Measurements from ENCODE around the gene SLC25A47.
"Not testable (repeated sequence)": the region's sequence is repeated elsewhere in the genome, so short reads cannot be mapped to it uniquely, and the experiment has no call there.

The SLC25A47 gene

DNA sequence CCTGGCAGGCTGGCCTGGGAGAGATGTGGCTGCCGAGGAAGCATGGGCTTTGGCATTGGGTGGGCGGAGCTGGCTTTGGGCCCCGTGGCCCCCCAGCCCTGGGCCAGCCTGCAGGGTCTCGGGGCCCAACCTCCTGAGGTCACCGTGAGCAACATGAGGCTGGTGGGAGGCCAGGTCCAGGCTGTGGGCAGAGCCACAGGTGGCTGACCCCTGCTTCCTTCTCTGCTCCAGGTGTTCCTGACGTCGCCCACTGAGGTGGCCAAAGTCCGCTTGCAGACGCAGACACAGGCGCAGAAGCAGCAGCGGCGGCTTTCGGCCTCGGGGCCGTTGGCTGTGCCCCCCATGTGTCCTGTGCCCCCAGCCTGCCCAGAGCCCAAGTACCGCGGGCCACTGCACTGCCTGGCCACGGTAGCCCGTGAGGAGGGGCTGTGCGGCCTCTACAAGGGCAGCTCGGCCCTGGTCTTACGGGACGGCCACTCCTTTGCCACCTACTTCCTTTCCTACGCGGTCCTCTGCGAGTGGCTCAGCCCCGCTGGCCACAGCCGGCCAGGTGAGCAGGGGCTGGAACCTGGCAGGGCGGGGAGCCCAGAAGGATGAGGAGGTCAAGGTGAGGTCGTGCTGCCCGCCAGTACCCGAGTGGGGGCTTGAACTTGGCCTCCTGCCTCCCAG lies 5.5 kb downstream of the SLC25A47 start:
- DNase-seq = no peak

DNA sequence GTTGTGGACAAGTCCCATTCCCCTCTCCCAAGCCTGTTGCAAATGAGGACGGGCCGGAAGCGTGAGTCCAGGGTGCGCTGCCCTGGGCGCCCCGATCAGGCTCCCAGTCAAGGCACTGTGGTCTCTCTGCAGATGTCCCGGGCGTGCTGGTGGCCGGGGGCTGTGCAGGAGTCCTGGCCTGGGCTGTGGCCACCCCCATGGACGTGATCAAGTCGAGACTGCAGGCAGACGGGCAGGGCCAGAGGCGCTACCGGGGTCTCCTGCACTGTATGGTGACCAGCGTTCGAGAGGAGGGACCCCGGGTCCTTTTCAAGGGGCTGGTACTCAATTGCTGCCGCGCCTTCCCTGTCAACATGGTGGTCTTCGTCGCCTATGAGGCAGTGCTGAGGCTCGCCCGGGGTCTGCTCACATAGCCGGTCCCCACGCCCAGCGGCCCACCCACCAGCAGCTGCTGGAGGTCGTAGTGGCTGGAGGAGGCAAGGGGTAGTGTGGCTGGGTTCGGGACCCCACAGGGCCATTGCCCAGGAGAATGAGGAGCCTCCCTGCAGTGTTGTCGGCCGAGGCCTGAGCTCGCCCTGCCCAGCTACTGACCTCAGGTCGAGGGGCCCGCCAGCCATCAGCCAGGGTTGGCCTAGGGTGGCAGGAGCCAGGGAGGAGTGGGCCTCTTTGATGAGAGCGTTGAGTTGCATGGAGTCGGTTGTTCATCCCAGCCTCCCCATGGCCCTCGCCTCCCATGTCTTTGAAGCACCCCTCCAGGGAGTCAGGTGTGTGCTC lies 6.3 kb downstream of the SLC25A47 start:
- no peak for DNase-seq

DNA sequence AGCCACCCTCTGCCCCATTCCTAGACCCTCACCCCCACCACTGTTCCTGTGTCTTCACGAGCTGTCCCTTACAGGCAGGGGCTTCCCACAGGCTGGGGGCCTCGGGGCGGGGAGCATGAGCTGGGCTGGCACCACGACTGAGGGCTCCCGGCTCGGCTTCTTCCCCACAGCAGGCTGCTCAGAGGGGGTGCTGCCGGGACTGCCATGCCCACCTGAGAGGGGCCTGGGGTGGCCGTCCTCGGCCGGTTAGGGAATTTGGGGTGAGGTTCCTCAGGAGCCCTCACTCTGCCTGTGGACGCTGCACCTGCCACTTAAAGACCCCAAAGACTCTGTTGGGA lies 6.8 kb downstream of the SLC25A47 start:
- no peak for DNase-seq

GRCh38 chr14:100330388-100330931 lies 7.3 kb downstream of the SLC25A47 start:
- DNase-seq = no peak

DNA sequence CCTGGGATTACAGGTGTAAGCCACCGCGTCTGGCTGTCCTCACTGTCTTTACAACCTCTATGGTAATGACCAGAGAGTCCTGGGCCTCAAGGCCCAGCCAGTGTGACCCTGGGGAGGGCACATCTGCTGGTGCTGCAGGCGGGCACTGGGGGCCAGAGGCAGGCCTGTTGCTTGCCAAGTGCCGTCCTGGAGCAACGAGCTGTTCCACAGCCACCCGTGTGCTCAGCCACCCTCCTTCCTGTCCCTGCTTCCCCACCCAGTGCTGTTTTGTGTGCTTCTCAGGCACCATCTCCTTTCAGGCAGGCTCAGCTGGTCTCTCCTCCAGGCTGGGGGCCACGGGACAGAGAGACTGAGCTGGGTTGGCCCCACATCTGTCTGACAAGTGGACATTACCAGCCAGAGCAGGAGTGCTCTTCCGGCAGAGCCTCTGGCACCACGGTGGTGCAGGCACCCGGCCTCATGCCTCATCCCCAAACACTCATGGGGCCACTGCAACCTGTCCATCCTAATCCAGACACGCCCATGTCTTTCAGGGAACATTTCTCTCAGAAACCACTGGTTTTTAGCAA lies 9.0 kb downstream of the SLC25A47 start:
- no peak for DNase-seq

GRCh38 chr14:100332797-100333196 lies 9.7 kb downstream of the SLC25A47 start:
- no peak for DNase-seq

DNA sequence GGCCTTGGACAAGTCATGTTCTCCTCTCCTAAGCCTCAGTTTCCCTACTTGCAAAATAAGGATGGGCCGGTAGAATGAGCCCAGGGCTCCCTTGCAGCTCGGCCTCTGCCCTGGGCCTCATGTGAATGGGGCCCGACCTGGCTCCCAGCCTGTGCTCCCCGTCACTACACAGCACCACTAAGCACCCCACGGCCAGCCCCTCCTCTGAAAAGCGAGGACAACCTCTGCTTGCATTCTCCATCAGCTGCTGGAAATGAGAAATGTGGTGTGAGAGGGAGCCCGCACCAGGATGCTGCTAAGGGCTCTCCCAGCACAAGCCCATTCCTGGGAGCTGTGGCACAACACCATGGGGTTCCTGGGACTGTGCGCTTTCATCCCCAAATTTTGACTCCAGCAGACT lies 10.2 kb downstream of the SLC25A47 start:
- DNase-seq = no peak

GRCh38 chr14:100333827-100334226 lies 10.7 kb downstream of the SLC25A47 start:
- DNase-seq = no peak

GRCh38 chr14:100334904-100335303 lies 11.8 kb downstream of the SLC25A47 start:
- no peak for DNase-seq

GRCh38 chr14:100336618-100337530 lies 13.7 kb downstream of the SLC25A47 start:
- DNase-seq = no peak

- no peak for DNase-seq
Observed at GRCh38 chr14:100339766-100340422, 16.8 kb downstream of the SLC25A47 start.

- DNase-seq = no peak
Observed at GRCh38 chr14:100340423-100340813, 17.3 kb downstream of the SLC25A47 start.

GRCh38 chr14:100341301-100342031 lies 18.3 kb downstream of the SLC25A47 start:
- no peak for DNase-seq

DNA sequence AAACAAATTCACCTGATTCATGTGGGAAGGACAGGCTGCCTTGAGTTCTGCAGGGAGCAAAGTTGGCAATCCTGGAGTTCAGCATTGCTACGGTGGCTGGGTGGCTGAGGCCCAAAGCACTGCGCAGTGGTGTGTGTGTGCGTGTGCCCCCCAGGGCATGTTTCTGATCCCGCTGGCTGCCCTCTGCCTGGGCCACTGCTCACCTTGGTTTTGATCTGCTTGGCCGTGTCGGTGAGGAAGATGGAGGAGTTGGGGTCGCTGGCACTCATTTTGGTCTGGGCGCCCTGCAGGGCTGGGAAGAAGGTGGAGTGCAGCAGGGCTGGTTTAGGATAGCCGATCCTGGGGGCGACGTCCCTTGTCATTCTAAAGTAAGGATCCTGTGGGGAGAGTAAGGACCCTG lies 19.1 kb downstream of the SLC25A47 start:
- DNase-seq = no peak

DNA sequence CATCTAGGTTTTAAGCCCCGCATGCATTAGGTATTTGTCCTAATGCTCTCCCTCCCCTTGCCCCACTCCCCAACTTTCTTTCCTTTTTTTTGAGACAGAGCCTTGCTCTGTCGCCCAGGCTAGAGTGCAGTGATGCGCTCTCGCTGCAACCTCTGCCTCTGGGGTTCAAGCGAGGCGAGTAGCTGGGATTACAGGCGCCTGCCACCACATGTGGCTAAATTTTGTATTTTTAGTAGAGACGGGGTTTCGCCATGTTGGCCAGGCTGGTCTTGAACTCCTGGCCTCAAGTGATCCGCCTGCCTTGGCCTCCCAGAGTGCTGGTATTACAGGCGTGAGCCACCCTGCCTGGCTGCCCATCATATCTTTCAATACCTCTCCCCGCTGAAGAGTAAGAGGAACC lies 19.7 kb downstream of the SLC25A47 start:
- not testable (repeated sequence) for DNase-seq

- DNase-seq = not testable (repeated sequence)
Observed at GRCh38 chr14:100344657-100345056, 21.5 kb downstream of the SLC25A47 start.

DNA sequence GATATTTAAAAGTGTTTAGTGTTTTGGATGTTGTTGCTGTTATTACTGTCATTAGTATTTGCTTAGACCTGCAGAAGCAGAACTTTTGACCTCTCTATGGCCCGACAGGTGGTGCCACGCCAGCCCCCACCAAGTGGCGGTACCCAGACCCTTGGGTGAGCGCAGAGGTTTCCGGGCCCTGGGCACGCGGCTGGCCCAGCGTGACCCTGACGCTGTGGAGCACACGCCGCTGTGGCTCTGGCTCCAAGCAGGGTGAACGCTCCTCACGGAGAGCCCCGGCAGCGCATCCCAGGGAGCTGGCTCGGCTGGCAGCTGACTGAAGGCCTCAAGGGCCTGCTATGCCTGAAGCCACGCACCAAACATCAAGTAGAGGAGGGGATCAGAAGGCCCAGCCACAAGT lies 22.6 kb downstream of the SLC25A47 start:
- DNase-seq = no peak

DNA sequence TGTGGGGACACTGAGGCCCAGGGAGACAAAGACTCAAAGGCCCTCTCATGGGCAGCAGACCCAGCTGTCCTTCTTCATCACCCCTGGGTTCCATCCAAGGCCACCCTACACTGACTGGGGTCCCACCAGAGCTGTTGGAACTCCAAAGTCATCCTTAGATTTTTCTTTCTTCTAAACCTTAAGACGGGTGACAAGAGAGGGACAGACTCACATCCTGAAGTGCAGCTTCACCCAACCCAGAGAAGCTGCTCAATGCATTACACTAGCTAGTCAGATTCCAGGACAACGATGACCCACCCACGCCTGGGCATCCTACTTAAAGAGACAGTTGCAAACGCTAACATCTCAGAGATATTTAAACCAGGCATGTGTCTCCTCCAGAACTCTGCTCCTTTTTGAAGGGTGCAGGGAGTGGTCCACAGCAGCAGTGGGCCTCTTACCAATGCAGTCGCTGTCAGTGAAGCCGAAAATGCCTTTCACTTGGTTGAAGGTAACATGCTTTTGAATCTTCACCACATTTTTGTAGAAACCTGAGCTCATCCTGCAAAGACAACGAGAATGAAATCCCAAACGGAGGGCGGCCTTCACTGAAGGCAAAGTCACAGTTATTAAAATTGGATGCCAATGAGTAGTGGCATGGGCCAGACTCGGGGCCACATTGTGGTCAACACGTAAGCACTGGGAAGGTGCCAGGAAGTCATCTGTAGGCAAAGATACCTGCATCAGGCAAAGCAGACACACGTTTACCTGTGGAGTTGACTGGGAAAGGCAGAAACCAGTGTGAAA lies 23.4 kb downstream of the SLC25A47 start:
- DNase-seq = no peak

DNA sequence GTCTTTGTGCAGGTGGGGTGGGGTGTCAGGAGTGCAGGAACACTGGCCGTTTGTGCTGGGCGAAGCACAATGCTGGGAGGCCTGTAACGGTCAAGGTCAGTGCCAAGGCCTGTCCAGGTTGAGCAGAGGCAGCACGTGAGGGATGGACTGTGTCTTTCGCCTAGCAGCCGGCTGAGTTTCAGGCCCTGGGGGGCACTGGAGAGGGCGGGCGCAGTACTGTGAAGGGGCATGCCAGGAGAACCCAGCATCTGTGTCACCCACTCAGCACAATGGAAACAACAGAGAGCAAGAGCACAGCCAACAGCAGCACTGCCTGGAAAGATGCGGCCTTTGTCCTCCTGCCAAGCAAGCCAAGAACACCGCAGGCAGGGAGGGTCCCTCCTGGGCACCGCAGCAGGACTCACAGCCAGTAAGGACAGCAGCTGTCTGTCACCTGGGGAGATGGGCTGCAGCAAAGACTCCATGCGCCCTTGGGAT lies 25.2 kb downstream of the SLC25A47 start:
- no peak for DNase-seq
